Islet precursor cell (in vitro differentiated cells): ENCODE data around the gene LCE1E.

Experiments
- DNase-seq: peaks from one replicate; pipeline ENCODE4 v3.0.0-alpha.2; 2018

The LCE1E gene

DNA sequence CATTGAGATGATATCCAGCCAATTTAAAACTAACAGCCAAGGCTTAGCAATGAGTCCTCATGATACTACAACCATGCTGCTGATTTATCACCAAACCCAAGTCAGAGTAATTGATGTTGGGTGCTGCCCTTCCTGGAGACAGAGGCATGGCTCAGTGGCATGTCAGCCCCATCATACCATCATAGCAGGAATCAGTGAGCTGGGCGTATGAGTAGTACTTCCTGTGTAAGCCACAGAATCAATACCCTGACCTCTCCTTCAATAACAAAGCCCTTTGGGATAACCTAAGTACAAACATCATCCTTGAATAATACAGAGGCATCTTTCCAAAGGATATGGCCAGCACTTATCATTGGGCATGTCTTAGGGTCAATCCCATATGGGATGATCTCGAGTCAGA lies 3.0 kb upstream of the LCE1E start:
- no peak for DNase-seq

DNA sequence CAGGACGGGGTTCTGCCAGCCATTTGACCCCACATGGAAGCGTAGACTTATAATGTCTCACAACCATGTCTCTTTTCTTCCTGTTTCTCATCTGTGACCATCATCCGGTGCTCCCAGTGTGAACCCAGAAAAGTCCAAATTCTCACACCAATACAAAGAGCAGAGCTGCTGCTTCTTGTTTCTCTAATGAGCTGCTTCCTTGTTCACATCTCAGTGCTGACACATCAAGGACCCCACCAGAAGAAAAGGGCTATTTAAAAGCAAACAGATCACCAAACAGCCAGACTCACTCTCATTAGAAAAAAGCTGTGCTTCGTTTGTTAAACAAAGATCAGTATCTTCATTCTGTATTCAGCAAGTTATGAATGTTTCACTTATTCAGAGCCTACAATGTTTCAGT lies 9.6 kb downstream of the LCE1E start:
- DNase-seq: no peak

DNA sequence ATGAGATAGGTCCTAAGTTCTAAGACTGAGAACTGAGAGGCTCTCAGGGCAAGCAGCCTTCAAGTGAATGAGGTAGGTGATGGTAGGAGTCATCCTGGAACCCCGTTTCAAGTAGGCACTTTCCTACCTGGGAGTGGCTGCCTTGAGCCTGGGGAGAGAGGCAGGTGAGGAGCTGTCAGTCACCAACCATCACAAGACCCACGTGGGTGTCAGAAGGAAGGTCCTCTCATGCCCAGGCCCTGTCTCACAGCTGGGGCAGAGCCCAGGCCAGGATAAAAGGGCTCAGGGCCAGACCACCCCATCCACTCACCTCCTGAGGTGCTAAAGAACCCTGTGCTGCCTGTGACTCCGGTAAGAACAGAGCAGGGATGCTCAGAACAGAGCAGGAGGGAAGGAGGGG lies 10.4 kb downstream of the LCE1E start, which contains the start of gene LCE1D:
LCE1D (plus strand) TSS at position 301 of the 400 bp plus-strand sequence. CDS start 1,074 bp downstream, outside the sequence.
- no peak for DNase-seq

DNA sequence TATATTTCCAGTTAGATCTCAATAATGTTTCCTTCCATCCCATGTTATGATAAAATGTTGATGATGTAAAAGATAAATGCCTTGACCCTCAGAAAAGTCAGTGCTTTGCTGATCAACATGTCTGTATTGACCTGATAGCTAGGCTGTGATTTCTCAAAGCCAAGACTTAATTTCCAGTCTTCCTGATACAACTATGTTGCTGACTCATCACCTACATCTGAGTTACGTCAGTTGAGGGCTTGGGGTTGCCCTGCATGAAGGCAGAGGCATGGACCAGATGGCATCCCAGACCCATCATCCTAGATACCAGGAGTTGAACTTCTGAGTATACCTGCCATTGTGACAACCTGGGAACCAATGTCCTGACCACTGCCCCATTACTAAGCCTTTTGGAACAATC lies 15.3 kb downstream of the LCE1E start:
- no peak for DNase-seq

DNA sequence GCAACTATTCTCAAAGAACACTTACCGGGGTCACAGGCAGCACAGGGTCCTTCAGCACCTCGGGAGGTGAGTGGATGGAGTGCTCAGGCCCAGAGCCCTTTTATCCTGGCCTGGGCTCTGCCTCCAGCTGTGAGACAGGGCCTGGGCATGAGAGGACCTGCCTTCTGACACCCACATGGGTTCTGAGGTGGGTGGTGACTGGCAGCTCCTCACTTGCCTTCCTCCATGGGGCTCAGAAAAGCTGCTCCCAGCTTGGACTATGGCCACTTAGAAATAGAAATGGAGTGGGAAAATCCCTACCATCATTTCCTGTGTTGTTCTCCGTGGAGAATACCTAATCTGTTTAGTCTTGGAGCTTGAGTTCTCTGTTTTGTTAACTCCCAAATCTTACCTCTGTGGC lies 20.5 kb downstream of the LCE1E start, which contains the start of gene LCE1C:
LCE1C (minus strand) TSS at position 76 of the 400 bp plus-strand sequence. CDS start 1,173 bp downstream, outside the sequence.
- DNase-seq: no peak

DNA sequence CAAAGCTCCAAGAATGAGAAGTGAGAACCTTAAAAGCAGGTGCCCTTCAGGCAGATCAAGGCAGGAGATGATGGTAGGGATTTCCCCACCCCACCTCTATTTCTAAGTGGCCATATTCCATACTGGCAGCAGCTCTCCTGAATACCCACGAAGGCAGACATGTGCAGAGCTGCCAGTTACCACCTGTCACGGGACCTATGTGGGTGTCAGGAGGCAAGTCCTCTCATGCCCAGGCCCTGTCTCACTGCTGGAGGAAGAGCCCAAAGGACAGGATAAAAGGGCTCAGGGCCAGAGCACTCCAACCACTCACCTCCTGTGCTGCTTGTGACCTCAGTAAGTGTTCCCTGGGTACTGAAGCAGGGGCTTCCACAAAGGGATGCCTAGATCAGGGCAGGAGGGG lies 25.0 kb downstream of the LCE1E start:
- no peak for DNase-seq

DNA sequence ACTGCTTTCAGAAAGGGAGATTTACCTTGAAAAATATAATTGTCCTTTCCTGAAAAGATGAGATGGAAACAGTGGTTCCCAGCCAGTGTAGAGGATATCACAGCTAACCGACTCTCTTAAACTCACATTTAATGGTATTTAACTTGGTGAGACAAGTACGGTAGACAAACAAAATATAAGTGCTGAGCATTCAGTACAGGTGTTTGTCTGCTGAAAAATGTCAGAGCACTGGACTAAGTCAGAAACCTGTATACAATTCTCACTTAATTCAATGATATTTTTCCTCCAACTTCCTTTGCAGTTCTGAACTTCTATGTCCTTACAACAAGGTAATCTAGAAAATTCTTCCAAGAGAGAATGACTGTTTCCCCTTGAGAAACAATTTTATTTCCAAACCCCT lies 25.6 kb downstream of the LCE1E start, which contains the start of gene LCE1B:
LCE1B (plus strand) TSS at position 301 of the 400 bp plus-strand sequence. CDS start 476 bp downstream, outside the sequence.
- no peak for DNase-seq

DNA sequence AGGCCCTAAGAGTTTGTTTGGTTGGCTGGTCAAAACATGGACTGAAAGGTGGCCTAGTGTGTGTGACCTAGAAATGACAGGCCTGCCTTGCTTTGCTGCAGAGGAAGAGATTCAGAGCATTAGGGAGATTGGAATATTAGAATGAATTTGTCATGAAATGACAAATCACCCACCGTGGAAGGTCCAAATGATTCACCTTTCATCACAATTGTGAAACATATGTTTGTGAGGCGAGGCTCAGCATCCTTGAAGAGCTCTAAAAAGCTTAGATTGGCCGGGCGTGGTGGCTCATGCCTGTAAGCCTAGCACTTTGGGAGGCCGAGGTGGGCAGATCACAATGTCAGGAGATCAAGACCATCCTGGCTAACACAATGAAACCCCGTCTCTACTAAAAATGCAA lies 31.3 kb downstream of the LCE1E start:
- DNase-seq: no peak

DNA sequence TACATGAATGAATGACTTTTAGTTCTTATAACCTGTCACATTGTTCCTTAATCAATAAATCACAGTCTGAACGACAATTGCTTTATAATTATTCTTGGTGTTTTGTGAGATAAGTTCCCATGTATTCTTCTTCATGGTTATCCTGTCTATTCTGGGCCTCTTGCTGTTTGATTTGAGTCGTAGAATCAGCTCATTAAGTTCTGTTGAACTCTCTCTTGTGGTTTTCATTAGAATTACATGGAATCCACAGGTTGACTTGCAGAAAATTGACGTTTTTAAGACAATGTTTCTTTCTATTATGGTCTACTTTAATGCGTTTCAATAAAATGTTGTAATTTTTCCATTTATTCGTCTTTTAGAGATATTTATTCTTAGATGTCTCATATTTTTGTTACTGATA lies 37.2 kb downstream of the LCE1E start:
- no peak for DNase-seq

DNA sequence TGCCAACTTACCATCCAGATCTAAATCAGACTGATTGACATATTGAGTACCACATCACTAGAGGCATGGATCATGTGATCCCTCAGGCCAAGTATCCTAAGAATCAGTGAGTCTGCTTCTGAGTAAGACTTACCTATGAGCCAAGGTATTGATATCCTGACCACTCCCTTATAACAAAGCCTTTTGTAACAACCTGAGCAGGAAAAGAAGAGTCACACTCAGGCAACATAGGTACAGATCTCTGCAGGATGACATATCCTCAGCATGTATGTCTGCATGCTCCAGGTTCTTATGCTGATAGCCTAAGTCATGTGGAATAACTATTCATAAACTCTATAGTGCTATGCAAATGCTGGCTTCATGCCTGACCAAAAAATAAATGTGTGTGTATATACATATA lies 38.9 kb downstream of the LCE1E start:
- no peak for DNase-seq

DNA sequence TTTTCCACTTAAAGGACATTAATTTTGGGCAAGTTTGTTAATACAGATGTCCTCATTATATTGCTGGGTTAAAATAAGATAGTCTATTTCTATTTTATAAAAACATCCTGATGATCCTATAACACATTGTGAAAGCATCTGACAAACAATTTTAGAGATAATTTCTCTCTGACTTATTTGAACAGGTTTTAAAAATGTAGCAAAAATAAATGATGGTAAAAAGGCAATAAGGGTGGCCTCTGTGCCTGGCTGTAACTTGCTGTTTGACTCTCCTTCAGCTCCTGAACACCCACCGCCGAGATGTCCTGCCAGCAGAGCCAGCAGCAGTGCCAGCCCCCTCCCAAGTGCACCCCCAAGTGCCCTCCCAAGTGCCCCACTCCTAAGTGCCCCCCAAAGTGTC lies 41.1 kb downstream of the LCE1E start, which contains the start of gene LCE1A:
LCE1A (plus strand) TSS at position 301 of the 400 bp plus-strand sequence; CDS start at position 301, 0 bp downstream.
- no peak for DNase-seq

DNA sequence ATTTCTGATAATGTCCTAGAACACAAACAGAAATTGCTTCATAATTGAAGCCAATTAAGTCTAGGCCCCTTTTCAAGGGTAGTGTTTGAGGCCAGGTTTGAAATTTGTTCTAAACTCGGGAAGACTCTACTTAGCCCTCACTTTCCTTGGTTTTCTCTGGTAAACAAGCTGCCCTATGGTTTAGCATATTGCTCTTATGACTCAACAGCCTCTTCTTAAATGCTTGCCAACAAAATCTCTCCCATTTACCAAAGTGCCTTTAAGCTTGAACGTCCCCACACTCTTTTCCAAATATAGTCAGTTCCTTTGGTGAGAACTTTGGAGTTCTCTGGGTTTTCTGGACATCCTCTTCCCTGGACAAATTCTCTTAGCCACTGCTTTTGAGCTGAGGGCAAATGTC lies 50.8 kb downstream of the LCE1E start:
- DNase-seq: no peak
